SU-DHL-6 (cell line): ENCODE measurements around the gene PEX10.

ENCODE experiments used
- EZH2phosphoT487 ChIP-seq: fragments of 200-600 bp; sonication (generic), shearing (Covaris generic); conservative IDR thresholded peaks from 2 replicates; pipeline ENCODE4 v1.6.1; 2018; ENCODE audit warnings: mild to moderate bottlenecking, antibody characterized with exemption, low read length, moderate library complexity, mixed read lengths
- TF ChIP-seq, protein P1 (sequence below): fragments of 200-600 bp; sonication (generic); IDR thresholded peaks from one replicate; pipeline ENCODE4 v1.5.1; 2017; ENCODE audit warnings: antibody characterized with exemption, mild to moderate bottlenecking, low read length, moderate library complexity; ENCODE audit not compliant: insufficient read depth, poor library complexity, severe bottlenecking

DNA sequence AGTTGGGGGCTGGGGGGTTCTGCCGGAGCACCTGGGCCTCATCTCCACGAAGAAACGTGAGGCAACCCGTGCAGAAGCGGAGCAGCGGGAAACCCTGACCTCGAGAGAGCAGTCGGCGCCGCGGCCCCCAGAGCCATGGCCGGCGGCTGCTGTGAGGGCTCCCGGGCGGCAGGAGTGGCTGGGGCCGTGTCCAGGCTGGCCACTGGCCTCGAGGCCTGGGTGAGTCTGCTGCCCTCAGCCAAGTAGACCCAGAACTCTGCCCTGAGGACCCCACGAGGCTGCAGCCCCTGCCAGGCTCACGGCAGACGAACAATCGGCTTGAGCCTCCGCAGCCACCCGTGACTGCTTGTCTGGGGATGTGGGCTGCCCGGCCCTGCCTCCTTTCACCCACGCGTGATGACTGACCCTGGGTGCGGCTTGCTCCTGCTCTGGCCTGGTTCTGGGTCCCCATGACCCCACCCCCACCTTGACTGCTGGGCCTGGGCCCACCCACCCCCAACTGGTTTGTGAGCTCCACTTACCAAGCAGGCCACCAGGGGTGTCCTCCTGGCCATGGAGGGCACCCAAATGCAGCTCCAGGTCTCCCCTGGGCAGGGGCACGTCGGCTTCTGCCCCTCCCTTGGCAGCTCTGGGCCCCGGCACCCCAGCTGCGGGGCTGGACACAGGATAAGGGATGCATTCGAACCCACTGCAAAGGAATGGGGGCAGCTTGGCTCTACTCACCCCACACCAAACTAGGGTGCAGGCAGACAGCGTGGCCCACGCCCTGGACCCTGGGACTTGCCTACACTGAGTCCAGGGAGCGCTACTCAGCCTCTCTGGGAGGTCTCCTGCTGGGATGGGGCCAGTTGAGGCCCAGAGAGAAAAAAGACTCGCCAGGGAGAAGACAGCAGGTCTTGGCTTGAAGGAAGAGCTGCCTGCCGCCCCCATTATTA lies 55.2 kb downstream of the PEX10 start:
- TF ChIP-seq, protein P1, sequence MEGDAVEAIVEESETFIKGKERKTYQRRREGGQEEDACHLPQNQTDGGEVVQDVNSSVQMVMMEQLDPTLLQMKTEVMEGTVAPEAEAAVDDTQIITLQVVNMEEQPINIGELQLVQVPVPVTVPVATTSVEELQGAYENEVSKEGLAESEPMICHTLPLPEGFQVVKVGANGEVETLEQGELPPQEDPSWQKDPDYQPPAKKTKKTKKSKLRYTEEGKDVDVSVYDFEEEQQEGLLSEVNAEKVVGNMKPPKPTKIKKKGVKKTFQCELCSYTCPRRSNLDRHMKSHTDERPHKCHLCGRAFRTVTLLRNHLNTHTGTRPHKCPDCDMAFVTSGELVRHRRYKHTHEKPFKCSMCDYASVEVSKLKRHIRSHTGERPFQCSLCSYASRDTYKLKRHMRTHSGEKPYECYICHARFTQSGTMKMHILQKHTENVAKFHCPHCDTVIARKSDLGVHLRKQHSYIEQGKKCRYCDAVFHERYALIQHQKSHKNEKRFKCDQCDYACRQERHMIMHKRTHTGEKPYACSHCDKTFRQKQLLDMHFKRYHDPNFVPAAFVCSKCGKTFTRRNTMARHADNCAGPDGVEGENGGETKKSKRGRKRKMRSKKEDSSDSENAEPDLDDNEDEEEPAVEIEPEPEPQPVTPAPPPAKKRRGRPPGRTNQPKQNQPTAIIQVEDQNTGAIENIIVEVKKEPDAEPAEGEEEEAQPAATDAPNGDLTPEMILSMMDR = no peak
- no peak for TF ChIP-seq EZH2phosphoT487
